SK-N-SH (cell line): ENCODE data around the gene MRPS5. TPM values are rescaled to one million over a fixed set of nuclear protein-coding genes. Genes with fewer than 3 reads are reported as not detected.

Source experiments
- CTCF ChIA-PET: fragments of 300-600, 350-600 bp; formaldehyde crosslinking; extraction: SDS; loops from one replicate; lab custom pipeline; 2021; lab: Yijun Ruan, JAX
- POLR2A ChIA-PET: fragments of 350-600 bp; sonication (Branson Sonifier 250); formaldehyde crosslinking; extraction: SDS; loops from one replicate; lab custom pipeline; 2020; ENCODE audit warnings: antibody characterized with exemption, inconsistent platforms; lab: Yijun Ruan, JAX
- DNase-seq: peaks from one replicate; pipeline ENCODE4 v3.0.0; 2012
- H2AFZ ChIP-seq: fragments of 200-600 bp; sonication (generic); 2 replicates; pipeline ENCODE4 v1.8.1; 2016; ENCODE audit warnings: antibody characterized with exemption, mild to moderate bottlenecking, low read depth
- H3F3A ChIP-seq: fragments of 200-600 bp; sonication (generic); replicated peaks from 2 replicates; pipeline ENCODE3; 2016; ENCODE audit warnings: antibody characterized with exemption, mild to moderate bottlenecking; ENCODE audit not compliant: insufficient read depth
- H3K27ac ChIP-seq, 2 experiments: fragments of 200-500 bp in 1 of 2; fragments of 200-600 bp in 1 of 2; sonication (Bioruptor generic) in 1 of 2; sonication (generic), shearing (Covaris generic) in 1 of 2; 2 replicates each; pipeline versions ENCODE4 v1.5.1 to v1.6.1; 2014 to 2016; ENCODE audit warnings: low read depth in 2 of 2, inconsistent platforms in 1 of 2, low read length in 1 of 2, mild to moderate bottlenecking in 1 of 2, mixed read lengths in 1 of 2
- H3K27me3 ChIP-seq: fragments of 200-600 bp; sonication (generic), shearing (Covaris generic); 2 replicates; pipeline ENCODE4 v1.6.1; 2016; ENCODE audit warnings: mixed run types; ENCODE audit not compliant: insufficient read depth
- H3K36me3 ChIP-seq, 2 experiments: fragments of 200-500 bp in 1 of 2; fragments of 200-600 bp in 1 of 2; sonication (Bioruptor generic) in 1 of 2; sonication (generic) in 1 of 2; replicated peaks in 1 of 2; 2 replicates each; pipeline versions ENCODE3 to v1.5.1; 2014 to 2016; ENCODE audit warnings: low read length in 1 of 2, mild to moderate bottlenecking in 1 of 2; ENCODE audit not compliant: insufficient read depth in 2 of 2, control insufficient read depth in 1 of 2
- H3K4me1 ChIP-seq, 2 experiments: fragments of 200-500 bp in 1 of 2; fragments of 200-600 bp in 1 of 2; sonication (Bioruptor generic) in 1 of 2; sonication (generic), shearing (Covaris generic) in 1 of 2; 2 replicates each; pipeline versions ENCODE4 v1.5.1 to v1.6.1; 2014 to 2016; ENCODE audit warnings: low read depth in 1 of 2, low read length in 1 of 2, mixed run types in 1 of 2; ENCODE audit not compliant: insufficient read depth in 2 of 2, control insufficient read depth in 1 of 2
- H3K4me2 ChIP-seq: fragments of 200-600 bp; sonication (generic), shearing (Covaris generic); 2 replicates; pipeline ENCODE4 v1.6.1; 2017; ENCODE audit warnings: mixed run types
- H3K4me3 ChIP-seq, 2 experiments: fragments of 200-500 bp in 1 of 2; fragments of 200-600 bp in 1 of 2; sonication (Bioruptor generic) in 1 of 2; sonication (generic), shearing (Covaris generic) in 1 of 2; 2 replicates each; pipeline versions ENCODE4 v1.5.1 to v1.8.1; 2014 to 2016; ENCODE audit warnings: low read depth in 2 of 2, inconsistent platforms in 1 of 2, low read length in 1 of 2, mild to moderate bottlenecking in 1 of 2, mixed read lengths in 1 of 2, moderate library complexity in 1 of 2
- H3K79me2 ChIP-seq: fragments of 200-600 bp; sonication (generic); 2 replicates; pipeline ENCODE4 v1.8.1; 2017; ENCODE audit warnings: mild to moderate bottlenecking; ENCODE audit not compliant: insufficient read depth
- H3K9ac ChIP-seq: fragments of 200-600 bp; sonication (generic); 2 replicates; pipeline ENCODE4 v1.6.1; 2017; ENCODE audit warnings: mixed run types
- H3K9me2 ChIP-seq: fragments of 200-600 bp; sonication (generic); 2 replicates; pipeline ENCODE4 v1.6.1; 2017; ENCODE audit warnings: mixed run types
- H3K9me3 ChIP-seq: fragments of 200-600 bp; sonication (generic); 2 replicates; pipeline ENCODE4 v1.6.1; 2017; ENCODE audit warnings: mixed run types, mild to moderate bottlenecking, moderate library complexity
- H4K20me1 ChIP-seq: fragments of 200-600 bp; sonication (generic); 2 replicates; pipeline ENCODE4 v1.6.1; 2017; ENCODE audit warnings: mild to moderate bottlenecking, mixed run types; ENCODE audit not compliant: insufficient read depth
- ELF1 ChIP-seq: IDR thresholded peaks from 2 replicates; pipeline ENCODE4 v1.4.0; 2012
- EZH2phosphoT487 ChIP-seq: fragments of 200-600 bp; sonication (generic); IDR thresholded peaks from 2 replicates; pipeline ENCODE4 v1.6.1; 2017; ENCODE audit warnings: low read depth, mixed run types, mild to moderate bottlenecking, antibody characterized with exemption, moderate library complexity, borderline replicate concordance
- FOSL2 ChIP-seq: IDR thresholded peaks from 2 replicates; pipeline ENCODE4 v1.4.0; 2012; ENCODE audit warnings: low read depth, mild to moderate bottlenecking, moderate library complexity, borderline replicate concordance
- FOXJ3 ChIP-seq: sonication (generic); formaldehyde crosslinking; IDR thresholded peaks from 2 replicates; pipeline ENCODE4 v1.5.1; 2020; ENCODE audit warnings: mild to moderate bottlenecking, missing genetic modification reagents
- MEF2A ChIP-seq: IDR thresholded peaks from 2 replicates; pipeline ENCODE4 v1.4.0; 2012; ENCODE audit warnings: low read depth, borderline replicate concordance
- NRF1 ChIP-seq: IDR thresholded peaks from 2 replicates; pipeline ENCODE4 v1.6.1; 2012; ENCODE audit warnings: low read depth, mild to moderate bottlenecking, low read length
- RCOR1 ChIP-seq: fragments of 150-350 bp; IDR thresholded peaks from 2 replicates; pipeline ENCODE4 v1.6.1; 2017; ENCODE audit warnings: antibody characterized with exemption, low read length
- RFX5 ChIP-seq: IDR thresholded peaks from 2 replicates; pipeline ENCODE4 v1.6.1; 2012; ENCODE audit warnings: mild to moderate bottlenecking, improper control_type of control experiment, low read length
- SMC3 ChIP-seq: IDR thresholded peaks from 2 replicates; pipeline ENCODE4 v1.6.1; 2012; ENCODE audit warnings: low read depth, low read length, improper control_type of control experiment
- USF2 ChIP-seq: fragments of 150-350 bp; IDR thresholded peaks from 2 replicates; pipeline ENCODE4 v1.6.1; 2017; ENCODE audit warnings: antibody characterized with exemption, low read length, low read depth, borderline replicate concordance
- WGBS: methylation state at CpG from one replicate; pipeline ENCODE4 v1.1.6; 2017; ENCODE audit warnings: low lambda C conversion rate; 5-methylcytosine and 5-hydroxymethylcytosine counted together
- polyA plus RNA-seq, 3 experiments: library from polyadenylated mRNA; depleted of rRNA; stranded (reverse); fragments of >200 nt; gene quantifications; 2 replicates each; pipeline ENCODE4 v1.2.3, GENCODE V29; 2012

The MRPS5 gene
- polyA plus RNA-seq, 1 of the 3 experiments (the other 2 are of a cell fraction): 32.8 TPM

DNA sequence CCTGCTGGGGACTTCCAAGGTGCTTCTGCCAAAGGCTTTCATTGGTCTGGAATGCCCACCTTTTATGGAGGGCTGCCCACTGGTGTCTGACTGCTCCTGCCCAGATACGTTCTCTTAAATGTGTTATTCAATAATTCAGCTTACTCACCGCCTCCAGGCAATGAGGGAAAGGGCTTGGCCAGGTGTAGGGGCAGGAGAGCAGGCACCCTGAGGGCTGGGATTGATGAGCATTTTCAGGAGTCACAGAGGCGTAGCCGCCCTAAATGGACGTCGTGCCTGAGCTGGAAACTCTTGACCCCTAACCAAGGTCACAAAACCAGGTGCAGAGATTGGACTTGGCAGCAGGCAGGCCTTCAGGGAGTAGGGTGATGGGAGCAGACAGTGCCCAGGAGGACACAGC lies 69.3 kb downstream of the MRPS5 start:
- Histone ChIP-seq H3F3A (no peaks in the 10 kb centered on the region), H3K4me3 (no peak overlapping the region), H2AFZ (no peak overlapping the region), H3K27me3 (peaks cover 59% of the 10 kb centered on the region), H3K27ac (no peak overlapping the region), H3K9ac (no peak overlapping the region), H3K4me1 (no peaks in the 10 kb centered on the region)
- POLR2A ChIA-PET: no interaction called here
- CTCF ChIA-PET: interaction anchor here (0.8 to 2.4 kb wide), 4 partner anchors 24 to 66 kb away, joined by 3 to 10 read pairs (median 8); no protein-coding TSS in a partner anchor
- 30% methylated on average over 6 of the region's 6 CpGs for WGBS
- no peak for DNase-seq
- no peak for TF ChIP-seq NRF1
- no peak for TF ChIP-seq USF2
- TF ChIP-seq ELF1: no peak
- TF ChIP-seq FOXJ3 (CRISPR knock-in tag): no peak
- TF ChIP-seq RCOR1: no peak
- TF ChIP-seq MEF2A: no peak
- no peak for TF ChIP-seq EZH2phosphoT487
- no peak for TF ChIP-seq FOSL2
- TF ChIP-seq RFX5: no peak
- TF ChIP-seq, all 33 proteins: peak for 0
- no peaks in the 10 kb centered on the region for H3K9me3 ChIP-seq
- H3K9me2 ChIP-seq: no peaks in the 10 kb centered on the region
- H3K79me2 ChIP-seq: no peaks in the 10 kb centered on the region
- H4K20me1 ChIP-seq: no peaks in the 10 kb centered on the region
- no peak overlapping the region for H3K4me2 ChIP-seq
- H3K36me3 ChIP-seq: no peaks in the 10 kb centered on the region

GRCh38 chr2:95051626-95052025 lies 70.0 kb downstream of the MRPS5 start:
- Histone ChIP-seq H3K9me2 (no peaks in the 10 kb centered on the region), H2AFZ (no peak overlapping the region), H3K27me3 (peaks cover 65% of the 10 kb centered on the region), H3K4me2 (no peak overlapping the region), H3K9ac (no peak overlapping the region), H3K27ac (no peak overlapping the region), H3K36me3 (no peaks in the 10 kb centered on the region), H3K4me3 (no peak overlapping the region), H3K4me1 (no peaks in the 10 kb centered on the region), H3K79me2 (no peaks in the 10 kb centered on the region), H3K9me3 (no peaks in the 10 kb centered on the region), H4K20me1 (no peaks in the 10 kb centered on the region), H3F3A (no peaks in the 10 kb centered on the region)
- DNase-seq: no peak
- ChIA-PET POLR2A (no interaction called here), CTCF (interaction anchor here (0.8 to 1.8 kb wide), 2 partner anchors 64 to 65 kb away, joined by 3 to 6 read pairs; no protein-coding TSS in a partner anchor)
- WGBS: 15% methylated on average over 10 of the region's 10 CpGs
- no peak for TF ChIP-seq SMC3
